A673 (cell line): ENCODE results near the gene NHLRC2. TPM values are rescaled to one million over a fixed set of nuclear protein-coding genes. Genes with fewer than 3 reads are reported as not detected.

ENCODE experiments used
- BruUV-seq: library from RNA; stranded (reverse); fragments of 400-500 nt; replicated peaks from 2 replicates; lab custom pipeline; 2021; lab: Mats Ljungman, UMichigan
- CTCF ChIA-PET: fragments of 300-600 bp; sonication (Branson Sonifier 250); formaldehyde crosslinking; loops from one replicate; lab custom pipeline; 2022; ENCODE audit warnings: antibody characterized with exemption; lab: Charles Lee
- POLR2A ChIA-PET: fragments of 300-600 bp; sonication (Branson Sonifier 250); formaldehyde crosslinking; loops from one replicate; lab custom pipeline; 2022; ENCODE audit warnings: antibody characterized with exemption; ENCODE audit not compliant: low non-redundant PET; lab: Charles Lee
- DNase-seq: peaks from one replicate; pipeline ENCODE4 v3.0.0-alpha.2; 2015; ENCODE audit warnings: low spot score
- H3K27ac ChIP-seq: fragments of 200-600 bp; sonication (generic); 2 replicates; pipeline ENCODE4 v1.5.1; 2016; ENCODE audit warnings: mixed run types, low read depth, mild to moderate bottlenecking, mixed read lengths, antibody characterized with exemption, low read length; ENCODE audit not compliant: poor library complexity, severe bottlenecking
- H3K27me3 ChIP-seq: fragments of 200-600 bp; sonication (generic); replicated peaks from 2 replicates; pipeline ENCODE4 v1.6.1; 2017; ENCODE audit warnings: mixed run types, low read depth, mild to moderate bottlenecking, mixed read lengths, antibody characterized with exemption, low read length; ENCODE audit not compliant: insufficient read depth, poor library complexity
- H3K36me3 ChIP-seq: fragments of 200-600 bp; sonication (generic); 2 replicates; pipeline ENCODE4 v1.6.1; 2016; ENCODE audit warnings: mixed run types, mild to moderate bottlenecking, mixed read lengths, antibody characterized with exemption, low read length; ENCODE audit not compliant: insufficient read depth, poor library complexity, severe bottlenecking
- H3K4me1 ChIP-seq: fragments of 200-600 bp; sonication (generic); 2 replicates; pipeline ENCODE4 v1.6.1; 2017; ENCODE audit warnings: mixed run types, mild to moderate bottlenecking, mixed read lengths, antibody characterized with exemption, low read length; ENCODE audit not compliant: insufficient read depth, poor library complexity, severe bottlenecking
- H3K4me3 ChIP-seq: fragments of 200-600 bp; sonication (generic); 2 replicates; pipeline ENCODE4 v1.5.1; 2016; ENCODE audit warnings: low read depth, mixed run types, mild to moderate bottlenecking, mixed read lengths, low read length; ENCODE audit not compliant: poor library complexity, severe bottlenecking
- H3K9me3 ChIP-seq: fragments of 200-600 bp; sonication (generic); 2 replicates; pipeline ENCODE4 v1.6.1; 2016; ENCODE audit warnings: mixed run types, low read depth, mild to moderate bottlenecking, mixed read lengths, antibody characterized with exemption, low read length; ENCODE audit not compliant: poor library complexity, severe bottlenecking
- CTCF ChIP-seq: fragments of 300-800, 200-600 bp; sonication (generic); conservative IDR thresholded peaks from 2 replicates; pipeline ENCODE4 v1.5.1; 2017; ENCODE audit warnings: low read depth, mild to moderate bottlenecking, antibody characterized with exemption, low read length, moderate library complexity, mixed read lengths
- EZH2 ChIP-seq: fragments of 200-600 bp; sonication (generic); IDR thresholded peaks from 2 replicates; pipeline ENCODE4 v1.6.1; 2017; ENCODE audit warnings: borderline replicate concordance, low read depth, mild to moderate bottlenecking, mixed read lengths, antibody characterized with exemption, low read length; ENCODE audit not compliant: poor library complexity, severe bottlenecking
- intact Hi-C: fragments of 100-400 bp; cut with micrococcal nuclease; formaldehyde crosslinking; loops from one replicate; pipeline ENCODE4 v1.10.0; 2022; ENCODE audit not compliant: unreplicated experiment
- total RNA-seq: library from RNA; stranded (reverse); gene quantifications from 2 replicates; pipeline ENCODE4 v1.2.3, GENCODE V29; 2021

Gene NHLRC2
- total RNA-seq, 1 experiment from 2014 or later = 49.7 TPM

DNA sequence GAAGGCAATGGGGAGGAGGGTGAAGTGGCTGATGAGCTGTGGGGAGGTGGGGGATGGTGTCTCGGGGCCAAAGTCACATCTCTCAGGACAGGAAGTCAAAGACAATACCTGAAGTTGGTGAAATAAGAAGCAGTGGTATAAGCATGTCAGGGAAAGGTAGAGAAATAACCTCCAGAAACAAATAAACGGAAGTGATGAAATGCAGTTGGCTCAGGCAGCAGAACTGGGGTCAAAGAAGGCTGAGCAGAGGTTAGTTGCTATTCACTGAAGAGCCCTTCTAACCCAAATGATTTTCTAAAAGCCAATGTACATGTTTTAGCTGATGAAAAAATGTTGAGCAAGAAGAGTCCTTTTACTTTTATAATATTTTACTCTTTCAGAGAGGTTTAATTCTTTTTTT is 110.6 kb downstream of the NHLRC2 start:
- ChIA-PET CTCF (no interaction called here), POLR2A (no interaction called here)
- Histone ChIP-seq H3K4me3 (no peak overlapping the region), H3K27me3 (no peaks in the 10 kb centered on the region), H3K9me3 (no peaks in the 10 kb centered on the region), H3K27ac (no peak overlapping the region), H3K36me3 (no peaks in the 10 kb centered on the region), H3K4me1 (peaks cover 8% of the 10 kb centered on the region)
- intact Hi-C loops = no loop called here
- no peak for TF ChIP-seq EZH2
- no peak for TF ChIP-seq CTCF
- no peak for DNase-seq
- BruUV-seq = no TSS peak

DNA sequence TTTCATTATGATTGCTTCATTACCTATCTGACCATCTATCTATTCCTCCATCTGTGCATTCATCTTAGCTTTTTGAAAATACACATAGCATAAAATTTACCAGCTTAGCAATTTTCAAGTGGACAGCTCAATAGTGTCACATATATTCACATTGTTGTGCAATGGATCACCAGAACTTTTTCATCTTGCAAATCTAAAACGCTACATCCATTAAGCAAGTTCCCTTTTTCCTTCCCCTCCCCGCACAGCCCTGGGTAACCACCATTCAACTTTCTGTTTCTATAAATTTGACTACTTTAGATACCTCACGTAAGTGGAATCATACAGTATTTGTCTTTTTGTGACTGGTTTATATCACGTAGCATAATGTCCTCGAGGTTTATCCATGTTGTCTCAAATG is 111.2 kb downstream of the NHLRC2 start:
- ChIA-PET CTCF (no interaction called here), POLR2A (no interaction called here)
- Histone ChIP-seq H3K4me3 (no peak overlapping the region), H3K27me3 (no peaks in the 10 kb centered on the region), H3K36me3 (no peaks in the 10 kb centered on the region), H3K27ac (no peak overlapping the region), H3K9me3 (no peaks in the 10 kb centered on the region), H3K4me1 (peaks cover 8% of the 10 kb centered on the region)
- TF ChIP-seq CTCF = no peak
- TF ChIP-seq EZH2 = no peak
- no peak for DNase-seq
- no TSS peak for BruUV-seq
- intact Hi-C loops = no loop called here

Other genes with a start within 250 kb of the NHLRC2 start
- gene NRAP, start 190.6 kb upstream of the NHLRC2 start, total RNA-seq = 0.17 and 0.34 TPM in 2 replicates
- 43.7 and 57.7 TPM in 2 replicates for gene CASP7, start 174.7 kb upstream of the NHLRC2 start, total RNA-seq
- gene PLEKHS1, start 103.0 kb upstream of the NHLRC2 start, total RNA-seq = 0.09 TPM in 1 of 2 replicates, not detected in the other
- 62.4 and 75.6 TPM in 2 replicates for gene DCLRE1A, start 579 bp upstream of the NHLRC2 start, total RNA-seq
- gene ADRB1, start 189.2 kb downstream of the NHLRC2 start, total RNA-seq = 81.6 and 85.2 TPM in 2 replicates